DND-41 (cell line): Measurements from ENCODE around the gene CYB5A.

Experiments used
- ATAC-seq: fragments of 200-7000 bp; cut with Tn5 transposase; 3 replicates; pipeline ENCODE4 v1.9.1; 2021; ENCODE audit warnings: low read depth; ENCODE audit not compliant: insufficient read depth
- DNase-seq: peaks from one replicate; pipeline ENCODE4 v3.0.0-alpha.2; 2020
- H2AFZ ChIP-seq: 2 replicates; pipeline ENCODE4 v1.6.0; 2012; ENCODE audit warnings: low read depth, low read length
- H3K27ac ChIP-seq: 2 replicates; pipeline ENCODE4 v1.5.1; 2012; ENCODE audit warnings: low read length, inconsistent platforms
- H3K27me3 ChIP-seq: fragments of 200-600 bp; sonication (generic); 2 replicates; pipeline ENCODE4 v1.6.0; 2012; ENCODE audit warnings: low read length, mild to moderate bottlenecking, inconsistent platforms; ENCODE audit not compliant: insufficient read depth, poor library complexity
- H3K36me3 ChIP-seq: 2 replicates; pipeline ENCODE4 v1.5.1; 2012; ENCODE audit warnings: low read length, inconsistent platforms; ENCODE audit not compliant: insufficient read depth
- H3K4me1 ChIP-seq: 2 replicates; pipeline ENCODE4 v1.5.1; 2012; ENCODE audit warnings: mild to moderate bottlenecking, low read length; ENCODE audit not compliant: insufficient read depth
- H3K4me2 ChIP-seq: 2 replicates; pipeline ENCODE4 v1.6.0; 2012; ENCODE audit warnings: mild to moderate bottlenecking, moderate library complexity, low read length, inconsistent platforms; ENCODE audit not compliant: insufficient read depth
- H3K4me3 ChIP-seq, 2 experiments: fragments of 200-600 bp in 1 of 2; shearing (Covaris generic) in 1 of 2; 2 replicates each; pipeline ENCODE4 v1.5.1; 2012 to 2016; ENCODE audit warnings: inconsistent platforms in 2 of 2, low read length in 2 of 2, mild to moderate bottlenecking in 2 of 2, low read depth in 1 of 2, moderate library complexity in 1 of 2
- H3K79me2 ChIP-seq: 2 replicates; pipeline ENCODE4 v1.6.0; 2012; ENCODE audit warnings: low read length, inconsistent platforms; ENCODE audit not compliant: insufficient read depth
- H3K9ac ChIP-seq: 2 replicates; pipeline ENCODE4 v1.6.0; 2012; ENCODE audit warnings: low read depth, mild to moderate bottlenecking, inconsistent platforms, low read length, moderate library complexity
- H3K9me3 ChIP-seq: 2 replicates; pipeline ENCODE4 v1.5.1; 2012; ENCODE audit warnings: low read length, moderate library complexity, mild to moderate bottlenecking, inconsistent platforms; ENCODE audit not compliant: insufficient read depth, severe bottlenecking
- H4K20me1 ChIP-seq: 2 replicates; pipeline ENCODE4 v1.6.0; 2012; ENCODE audit warnings: low read length; ENCODE audit not compliant: insufficient read depth
- EZH2 ChIP-seq: IDR thresholded peaks from 3 replicates; pipeline ENCODE4 v1.6.1; 2012; ENCODE audit warnings: borderline replicate concordance, low read depth, mild to moderate bottlenecking, moderate library complexity, low read length, inconsistent platforms; ENCODE audit not compliant: severe bottlenecking
- TF ChIP-seq, protein P1 (sequence below): IDR thresholded peaks from 2 replicates; pipeline ENCODE4 v1.5.1; 2012; ENCODE audit warnings: borderline replicate concordance, low read length, moderate library complexity, mild to moderate bottlenecking; ENCODE audit not compliant: poor library complexity, severe bottlenecking; ENCODE audit errors: extremely low read depth

The CYB5A gene

DNA sequence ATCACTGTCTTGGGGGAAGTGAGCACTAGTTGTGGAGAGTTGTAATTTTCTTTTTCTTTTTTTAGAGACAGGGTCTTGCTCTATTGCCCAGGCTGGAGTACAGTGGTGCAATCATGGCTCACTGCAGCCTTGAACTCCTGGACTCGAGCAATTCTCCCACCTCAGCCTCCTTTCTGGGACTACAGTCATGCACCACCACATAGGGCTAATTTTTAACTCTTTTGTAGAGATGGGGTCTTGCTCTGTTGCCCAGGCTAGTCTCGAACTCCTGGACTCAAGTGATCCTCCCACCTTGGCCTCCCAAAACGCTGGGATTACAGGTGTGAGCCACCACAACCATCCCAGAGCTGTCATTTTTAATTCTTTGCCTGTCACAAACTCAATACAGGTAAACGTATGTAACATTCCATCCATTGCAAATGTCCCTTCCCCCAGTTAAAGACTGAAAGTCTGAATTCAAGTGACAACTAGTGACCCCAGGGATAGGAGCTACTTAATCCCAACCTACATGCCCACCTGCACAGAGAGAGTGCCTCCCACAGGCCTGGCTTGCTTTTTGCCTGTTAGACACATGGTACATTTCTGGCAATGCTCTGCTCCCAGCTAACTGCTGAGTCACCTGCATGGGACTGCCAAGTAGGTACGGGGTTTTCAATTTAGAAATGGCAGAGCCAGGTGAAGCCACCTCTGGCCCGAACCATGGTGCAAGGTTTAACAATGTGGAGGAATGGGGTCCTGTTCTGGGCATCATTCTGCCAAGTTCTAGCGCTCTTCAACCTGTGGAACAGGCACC, 60.6 kb downstream of the CYB5A start:
- Histone ChIP-seq H3K9ac (no peak overlapping the region), H3K36me3 (no peaks in the 10 kb centered on the region), H3K27me3 (peaks cover 2% of the 10 kb centered on the region), H4K20me1 (no peaks in the 10 kb centered on the region), H3K4me2 (no peak overlapping the region), H2AFZ (no peak overlapping the region), H3K4me1 (no peaks in the 10 kb centered on the region), H3K27ac (no peak overlapping the region), H3K4me3 (no peak overlapping the region), H3K9me3 (no peaks in the 10 kb centered on the region), H3K79me2 (no peaks in the 10 kb centered on the region)
- TF ChIP-seq EZH2: no peak
- TF ChIP-seq, protein P1, sequence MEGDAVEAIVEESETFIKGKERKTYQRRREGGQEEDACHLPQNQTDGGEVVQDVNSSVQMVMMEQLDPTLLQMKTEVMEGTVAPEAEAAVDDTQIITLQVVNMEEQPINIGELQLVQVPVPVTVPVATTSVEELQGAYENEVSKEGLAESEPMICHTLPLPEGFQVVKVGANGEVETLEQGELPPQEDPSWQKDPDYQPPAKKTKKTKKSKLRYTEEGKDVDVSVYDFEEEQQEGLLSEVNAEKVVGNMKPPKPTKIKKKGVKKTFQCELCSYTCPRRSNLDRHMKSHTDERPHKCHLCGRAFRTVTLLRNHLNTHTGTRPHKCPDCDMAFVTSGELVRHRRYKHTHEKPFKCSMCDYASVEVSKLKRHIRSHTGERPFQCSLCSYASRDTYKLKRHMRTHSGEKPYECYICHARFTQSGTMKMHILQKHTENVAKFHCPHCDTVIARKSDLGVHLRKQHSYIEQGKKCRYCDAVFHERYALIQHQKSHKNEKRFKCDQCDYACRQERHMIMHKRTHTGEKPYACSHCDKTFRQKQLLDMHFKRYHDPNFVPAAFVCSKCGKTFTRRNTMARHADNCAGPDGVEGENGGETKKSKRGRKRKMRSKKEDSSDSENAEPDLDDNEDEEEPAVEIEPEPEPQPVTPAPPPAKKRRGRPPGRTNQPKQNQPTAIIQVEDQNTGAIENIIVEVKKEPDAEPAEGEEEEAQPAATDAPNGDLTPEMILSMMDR: no peak
- no peak for ATAC-seq
- DNase-seq: no peak

- no peak overlapping the region for H2AFZ ChIP-seq
Measured at GRCh38 chr18:74229891-74230290, 61.9 kb downstream of the CYB5A start.

GRCh38 chr18:74229005-74229404, 62.8 kb downstream of the CYB5A start:
- H3K4me1 ChIP-seq: no peaks in the 10 kb centered on the region
- ATAC-seq: no peak

More at GRCh38 chr18:74229891-74230290, 61.9 kb downstream of the CYB5A start:
- ATAC-seq (no peak), DNase-seq (no peak)
- Histone ChIP-seq H3K4me3 (no peak overlapping the region), H3K27me3 (peaks cover 2% of the 10 kb centered on the region), H3K27ac (no peak overlapping the region), H3K4me2 (no peak overlapping the region), H3K4me1 (no peaks in the 10 kb centered on the region), H3K79me2 (no peaks in the 10 kb centered on the region), H3K9ac (no peak overlapping the region), H4K20me1 (no peaks in the 10 kb centered on the region), H3K9me3 (no peaks in the 10 kb centered on the region), H3K36me3 (no peaks in the 10 kb centered on the region)
- TF ChIP-seq EZH2: no peak
- TF ChIP-seq, protein P1: no peak

More at GRCh38 chr18:74229005-74229404, 62.8 kb downstream of the CYB5A start:
- Histone ChIP-seq H3K36me3 (no peaks in the 10 kb centered on the region), H3K9ac (no peak overlapping the region), H3K4me2 (no peak overlapping the region), H3K27ac (no peak overlapping the region), H3K27me3 (peaks cover 2% of the 10 kb centered on the region), H3K9me3 (no peaks in the 10 kb centered on the region), H2AFZ (no peak overlapping the region), H3K79me2 (no peaks in the 10 kb centered on the region), H3K4me3 (no peak overlapping the region), H4K20me1 (no peaks in the 10 kb centered on the region)
- TF ChIP-seq, protein P1: no peak
- TF ChIP-seq EZH2: no peak
- no peak for DNase-seq
